Brain microvascular endothelial cell (primary cell): ENCODE measurements around the gene ANKRD33.
A peak's percentile ranks its signal among the peaks of the same experiment; 100 is the strongest.

Source experiments
- DNase-seq: peaks from one replicate; pipeline ENCODE4 v3.0.0-alpha.2; 2020
- H3K27ac ChIP-seq: fragments of 250-450 bp; sonication (Bioruptor Pico); 2 replicates; pipeline ENCODE4 v1.5.1; 2020; ENCODE audit warnings: mild to moderate bottlenecking, moderate library complexity
- H3K27me3 ChIP-seq: fragments of 250-450 bp; sonication (Bioruptor Pico); replicated peaks from 2 replicates; pipeline ENCODE4 v1.5.1; 2020; ENCODE audit warnings: mild to moderate bottlenecking
- H3K36me3 ChIP-seq: fragments of 250-450 bp; sonication (Bioruptor Pico); replicated peaks from 2 replicates; pipeline ENCODE4 v1.5.1; 2020; ENCODE audit warnings: mild to moderate bottlenecking
- H3K4me3 ChIP-seq: 2 replicates; pipeline ENCODE4 v1.5.1; 2011; ENCODE audit warnings: low read depth, mild to moderate bottlenecking, control low read depth, low read length, moderate library complexity
- in situ Hi-C: cut with HindIII; loops from 2 replicates; pipeline ENCODE4 v1.10.0; 2017; ENCODE audit warnings: low sequenced_read_pairs, low pct_ligation_motif_present
- TF ChIP-seq, protein P1 (sequence below): IDR thresholded peaks from 2 replicates; pipeline ENCODE4 v1.5.1; 2011; ENCODE audit warnings: low read depth, mild to moderate bottlenecking, moderate library complexity, low read length, control low read depth, inconsistent platforms; ENCODE audit errors: missing control alignments

Gene ANKRD33

DNA sequence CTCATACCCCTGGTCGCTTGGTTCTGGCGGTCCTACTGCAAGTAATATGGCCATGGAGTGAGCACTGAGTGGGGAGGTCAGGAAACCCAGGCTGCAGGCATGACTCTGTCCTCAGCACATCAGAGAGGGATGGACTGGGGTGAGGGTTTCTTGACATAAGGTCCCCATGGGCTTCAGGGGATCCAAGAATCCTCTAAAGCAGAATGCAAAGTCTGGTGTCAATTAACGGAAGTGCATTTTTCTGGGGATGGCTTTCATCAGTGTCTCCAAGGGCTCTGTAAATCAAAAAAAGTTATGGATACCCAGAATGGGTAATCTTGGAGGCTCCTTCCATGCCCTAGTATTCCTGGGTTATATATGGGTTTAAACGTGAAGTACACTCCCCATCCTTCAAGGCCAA is 43.0 kb upstream of the ANKRD33 start:
- in situ Hi-C loops, result no loop called here
- TF ChIP-seq, protein P1, sequence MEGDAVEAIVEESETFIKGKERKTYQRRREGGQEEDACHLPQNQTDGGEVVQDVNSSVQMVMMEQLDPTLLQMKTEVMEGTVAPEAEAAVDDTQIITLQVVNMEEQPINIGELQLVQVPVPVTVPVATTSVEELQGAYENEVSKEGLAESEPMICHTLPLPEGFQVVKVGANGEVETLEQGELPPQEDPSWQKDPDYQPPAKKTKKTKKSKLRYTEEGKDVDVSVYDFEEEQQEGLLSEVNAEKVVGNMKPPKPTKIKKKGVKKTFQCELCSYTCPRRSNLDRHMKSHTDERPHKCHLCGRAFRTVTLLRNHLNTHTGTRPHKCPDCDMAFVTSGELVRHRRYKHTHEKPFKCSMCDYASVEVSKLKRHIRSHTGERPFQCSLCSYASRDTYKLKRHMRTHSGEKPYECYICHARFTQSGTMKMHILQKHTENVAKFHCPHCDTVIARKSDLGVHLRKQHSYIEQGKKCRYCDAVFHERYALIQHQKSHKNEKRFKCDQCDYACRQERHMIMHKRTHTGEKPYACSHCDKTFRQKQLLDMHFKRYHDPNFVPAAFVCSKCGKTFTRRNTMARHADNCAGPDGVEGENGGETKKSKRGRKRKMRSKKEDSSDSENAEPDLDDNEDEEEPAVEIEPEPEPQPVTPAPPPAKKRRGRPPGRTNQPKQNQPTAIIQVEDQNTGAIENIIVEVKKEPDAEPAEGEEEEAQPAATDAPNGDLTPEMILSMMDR, result no peak
- DNase-seq, result no peak
- Histone ChIP-seq H3K27me3 (peaks cover 65% of the 10 kb centered on the region), H3K36me3 (no peaks in the 10 kb centered on the region), H3K4me3 (no peak overlapping the region), H3K27ac (no peak overlapping the region)

DNA sequence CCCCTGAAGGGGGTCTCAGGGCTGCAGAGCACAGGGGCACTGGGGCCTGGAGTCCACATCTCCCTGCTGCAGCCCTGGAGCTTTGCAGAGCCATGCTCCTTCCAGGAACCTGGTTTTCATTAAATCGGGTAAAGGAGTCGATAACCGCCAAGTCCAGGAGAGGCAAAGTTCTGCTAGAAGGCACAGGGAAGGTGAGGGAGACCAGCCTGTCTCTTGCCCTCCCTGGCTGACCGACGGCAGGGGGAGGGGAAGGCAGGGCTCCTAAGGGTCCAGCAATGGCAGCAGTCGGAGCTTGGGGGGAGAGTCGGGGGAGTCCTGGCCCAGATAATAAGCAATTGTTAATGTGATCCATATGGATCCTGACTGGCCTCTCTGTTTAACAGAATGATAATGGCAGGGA is 42.4 kb upstream of the ANKRD33 start:
- TF ChIP-seq, protein P1, result no peak
- peaks cover 67% of the 10 kb centered on the region for H3K27me3 ChIP-seq
- DNase-seq, result no peak
- H3K27ac ChIP-seq, result no peak overlapping the region
- no peaks in the 10 kb centered on the region for H3K36me3 ChIP-seq
- in situ Hi-C loops, result no loop called here
- no peak overlapping the region for H3K4me3 ChIP-seq

DNA sequence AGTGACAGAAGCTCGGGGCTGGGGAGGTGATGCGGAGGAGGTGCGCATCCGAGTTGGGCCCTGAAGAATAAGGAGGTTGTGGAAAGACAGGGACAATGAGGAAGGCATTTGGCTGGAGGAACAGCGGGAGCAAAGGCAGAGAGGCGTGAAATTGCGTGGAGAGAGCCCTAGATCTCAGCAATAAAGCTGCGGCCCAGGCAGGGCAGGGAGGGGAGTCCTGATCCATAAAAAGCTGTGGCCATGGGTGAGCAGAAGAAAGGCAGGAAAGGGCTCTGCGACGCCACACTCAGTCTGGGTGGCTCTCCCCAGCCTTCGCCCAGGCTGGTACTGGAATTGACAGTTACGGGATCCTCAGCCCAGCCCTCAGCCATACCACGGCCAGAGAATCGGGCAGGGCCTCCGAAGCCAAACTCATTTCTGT is 41.6 kb upstream of the ANKRD33 start:
- H3K27ac ChIP-seq, result no peak overlapping the region
- no peak for DNase-seq
- H3K36me3 ChIP-seq, result no peaks in the 10 kb centered on the region
- peaks cover 63% of the 10 kb centered on the region for H3K27me3 ChIP-seq
- H3K4me3 ChIP-seq, result no peak overlapping the region
- TF ChIP-seq, protein P1, result no peak
- in situ Hi-C loops, result no loop called here

DNA sequence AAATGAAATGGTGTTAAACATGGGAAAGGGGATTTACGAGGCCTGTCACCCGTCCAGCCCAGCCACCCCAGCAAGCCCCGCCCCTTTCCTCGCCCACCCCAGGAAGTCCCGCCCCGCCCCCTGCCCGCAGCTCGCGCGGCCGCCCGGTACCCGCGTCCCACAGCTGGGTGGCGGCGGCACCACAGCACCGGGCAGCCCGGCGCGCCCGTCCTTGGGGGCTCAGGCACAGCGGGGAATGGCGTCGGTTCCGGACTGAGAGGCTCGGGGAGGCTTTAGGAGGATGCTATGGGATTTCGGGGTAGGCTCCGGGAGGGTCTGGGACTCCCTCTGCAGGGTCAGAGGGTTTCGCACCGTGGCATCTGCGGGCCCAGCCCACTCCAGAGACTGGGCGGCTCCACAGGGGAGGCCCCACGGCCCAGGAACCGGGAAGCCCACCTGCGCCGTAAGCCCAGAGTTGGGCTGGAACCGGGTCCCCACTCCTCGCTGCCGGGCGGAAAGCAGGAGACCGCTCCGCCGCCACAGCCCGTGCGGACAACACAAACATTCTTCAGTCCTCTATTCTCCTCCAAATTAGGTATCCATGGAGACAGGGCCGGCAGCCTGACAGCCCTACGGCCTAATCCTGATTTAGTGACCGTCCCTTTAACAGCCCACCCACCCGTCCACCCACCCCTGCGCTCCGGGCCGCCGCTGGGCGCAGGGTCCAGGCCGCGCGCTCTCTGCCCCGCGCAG is 40.8 kb upstream of the ANKRD33 start:
- H3K27ac ChIP-seq, result no peak overlapping the region
- no peak for DNase-seq
- H3K27me3 ChIP-seq, result peaks cover 56% of the 10 kb centered on the region
- TF ChIP-seq, protein P1, result no peak
- no peaks in the 10 kb centered on the region for H3K36me3 ChIP-seq
- peak overlapping the region; percentile 52 for H3K4me3 ChIP-seq
- in situ Hi-C loops, result no loop called here

DNA sequence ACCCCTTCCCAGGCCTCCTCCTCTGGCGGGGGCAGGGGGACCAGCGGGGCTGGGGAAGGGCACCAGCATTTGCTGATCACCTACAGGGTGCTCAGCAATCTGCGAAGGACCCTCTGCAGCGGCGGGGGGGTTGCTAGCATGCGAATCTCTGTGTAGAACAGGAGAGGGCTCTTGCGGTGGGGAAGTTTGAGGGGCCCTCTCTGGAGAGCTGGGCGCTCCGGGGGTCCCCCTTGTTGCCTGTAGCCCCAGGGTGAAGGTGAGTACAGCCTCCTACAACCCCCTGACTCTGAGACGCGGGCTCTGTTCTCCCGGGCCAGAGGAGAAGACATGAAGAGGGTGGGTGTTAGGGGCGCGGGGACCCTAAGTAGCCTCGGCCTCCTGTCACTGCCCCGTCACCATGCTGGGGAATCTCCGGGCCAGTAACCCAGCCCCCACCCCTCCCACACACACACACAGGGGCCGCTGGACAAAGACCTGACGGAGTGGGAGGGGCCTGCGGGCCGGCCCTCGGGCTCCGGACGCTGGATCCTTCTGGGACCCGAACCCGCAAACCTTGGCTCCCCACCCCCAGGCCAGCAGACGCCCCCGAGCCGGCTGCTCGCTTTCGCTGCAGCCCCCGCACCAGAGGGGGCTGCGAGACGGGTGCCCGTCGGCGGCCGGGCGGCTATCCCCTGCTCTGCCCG is 40.1 kb upstream of the ANKRD33 start:
- Histone ChIP-seq H3K27ac (no peak overlapping the region), H3K27me3 (peaks cover 55% of the 10 kb centered on the region), H3K4me3 (peak overlapping the region; percentile 12), H3K36me3 (no peaks in the 10 kb centered on the region)
- DNase-seq, result no peak
- in situ Hi-C loops, result no loop called here
- TF ChIP-seq, protein P1, result no peak
